ENCODE data around the gene RAMP2. TPM values are rescaled to one million over a fixed set of nuclear protein-coding genes. Genes with fewer than 3 reads are reported as not detected.
"Not testable (repeated sequence)": the region's sequence is repeated elsewhere in the genome, so short reads cannot be mapped to it uniquely, and the experiment has no call there.

RAMP2 gene, protein sequence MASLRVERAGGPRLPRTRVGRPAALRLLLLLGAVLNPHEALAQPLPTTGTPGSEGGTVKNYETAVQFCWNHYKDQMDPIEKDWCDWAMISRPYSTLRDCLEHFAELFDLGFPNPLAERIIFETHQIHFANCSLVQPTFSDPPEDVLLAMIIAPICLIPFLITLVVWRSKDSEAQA
- 100 to 1,000 TPM in 1 of 3 donors, 10 to 100 TPM in 2; 80.9 to 101 (median 84.6) TPM for polyA plus RNA-seq (ENCODE audit: insufficient read length in 3 of 3)
- long read RNA-seq, donor 1, transcript RAMP2-201 (4 exons, 780 nt): major isoform, 60 of 79 reads
- long read RNA-seq, donor 1, transcript RAMP2-203 (3 exons, 573 nt): minor isoform, 9 of 79 reads
- long read RNA-seq, donor 1, partial matches to known transcripts: 6 of 79 reads
- long read RNA-seq, donor 1, other reads (novel, unspliced or antisense): 0 of 79 reads
- long read RNA-seq, donor 2, transcript RAMP2-201 (4 exons, 780 nt): major isoform, 50 of 62 reads
- long read RNA-seq, donor 2, partial matches to known transcripts: 7 of 62 reads
- long read RNA-seq, donor 2, other reads (novel, unspliced or antisense): 0 of 62 reads
- long read RNA-seq, donor 3, transcript RAMP2-205 (4 exons, 858 nt): minor isoform, 5 of 106 reads
- long read RNA-seq, donor 3, transcript RAMP2-203 (3 exons, 573 nt): minor isoform, 8 of 106 reads
- long read RNA-seq, donor 3, transcript RAMP2-201 (4 exons, 780 nt): major isoform, 83 of 106 reads
- long read RNA-seq, donor 3, partial matches to known transcripts: 7 of 106 reads
- long read RNA-seq, donor 3, other reads (novel, unspliced or antisense): 0 of 106 reads
- long read RNA-seq, donor 4, transcript RAMP2-201 (4 exons, 780 nt): major isoform, 35 of 40 reads
- long read RNA-seq, donor 4, partial matches to known transcripts: 0 of 40 reads
- long read RNA-seq, donor 4, other reads (novel, unspliced or antisense): 0 of 40 reads
- long read RNA-seq, donor 5: 0 reads
- long read RNA-seq, donor 6, transcript RAMP2-203 (3 exons, 573 nt): minor isoform, 5 of 49 reads
- long read RNA-seq, donor 6, transcript RAMP2-201 (4 exons, 780 nt): major isoform, 42 of 49 reads
- long read RNA-seq, donor 6, partial matches to known transcripts: 0 of 49 reads
- long read RNA-seq, donor 6, other reads (novel, unspliced or antisense): 0 of 49 reads
- long read RNA-seq, donor 7, transcript RAMP2-201 (4 exons, 780 nt): major isoform, 47 of 71 reads
- long read RNA-seq, donor 7, partial matches to known transcripts: 14 of 71 reads
- long read RNA-seq, donor 7, other reads (novel, unspliced or antisense): 0 of 71 reads
- long read RNA-seq, donor 8: 0 reads
- long read RNA-seq, donor 9, transcript RAMP2-201 (4 exons, 780 nt): major isoform, 46 of 68 reads
- long read RNA-seq, donor 9, partial matches to known transcripts: 12 of 68 reads
- long read RNA-seq, donor 9, other reads (novel, unspliced or antisense): 0 of 68 reads
- long read RNA-seq, donor 10, transcript RAMP2-201 (4 exons, 780 nt): major isoform, 52 of 84 reads
- long read RNA-seq, donor 10, partial matches to known transcripts: 26 of 84 reads
- long read RNA-seq, donor 10, other reads (novel, unspliced or antisense): 0 of 84 reads
- long read RNA-seq, donor 11, transcript RAMP2-201 (4 exons, 780 nt): major isoform, 30 of 34 reads
- long read RNA-seq, donor 11, partial matches to known transcripts: 0 of 34 reads
- long read RNA-seq, donor 11, other reads (novel, unspliced or antisense): 0 of 34 reads
- long read RNA-seq, donor 12, transcript RAMP2-201 (4 exons, 780 nt): major isoform, 32 of 53 reads
- long read RNA-seq, donor 12, partial matches to known transcripts: 14 of 53 reads
- long read RNA-seq, donor 12, other reads (novel, unspliced or antisense): 0 of 53 reads
- long read RNA-seq, donor 13: 0 reads
- long read RNA-seq, donor 14, transcript RAMP2-201 (4 exons, 780 nt): major isoform, 59 of 66 reads
- long read RNA-seq, donor 14, partial matches to known transcripts: 0 of 66 reads
- long read RNA-seq, donor 14, other reads (novel, unspliced or antisense): 0 of 66 reads
- long read RNA-seq, donor 15, transcript RAMP2-201 (4 exons, 780 nt): major isoform, 24 of 27 reads
- long read RNA-seq, donor 15, partial matches to known transcripts: 0 of 27 reads
- long read RNA-seq, donor 15, other reads (novel, unspliced or antisense): 0 of 27 reads
- long read RNA-seq, donor 16, transcript RAMP2-203 (3 exons, 573 nt): minor isoform, 10 of 125 reads
- long read RNA-seq, donor 16, transcript RAMP2-205 (4 exons, 858 nt): minor isoform, 6 of 125 reads
- long read RNA-seq, donor 16, transcript RAMP2-201 (4 exons, 780 nt): major isoform, 103 of 125 reads
- long read RNA-seq, donor 16, partial matches to known transcripts: 0 of 125 reads
- long read RNA-seq, donor 16, other reads (novel, unspliced or antisense): 0 of 125 reads

DNA sequence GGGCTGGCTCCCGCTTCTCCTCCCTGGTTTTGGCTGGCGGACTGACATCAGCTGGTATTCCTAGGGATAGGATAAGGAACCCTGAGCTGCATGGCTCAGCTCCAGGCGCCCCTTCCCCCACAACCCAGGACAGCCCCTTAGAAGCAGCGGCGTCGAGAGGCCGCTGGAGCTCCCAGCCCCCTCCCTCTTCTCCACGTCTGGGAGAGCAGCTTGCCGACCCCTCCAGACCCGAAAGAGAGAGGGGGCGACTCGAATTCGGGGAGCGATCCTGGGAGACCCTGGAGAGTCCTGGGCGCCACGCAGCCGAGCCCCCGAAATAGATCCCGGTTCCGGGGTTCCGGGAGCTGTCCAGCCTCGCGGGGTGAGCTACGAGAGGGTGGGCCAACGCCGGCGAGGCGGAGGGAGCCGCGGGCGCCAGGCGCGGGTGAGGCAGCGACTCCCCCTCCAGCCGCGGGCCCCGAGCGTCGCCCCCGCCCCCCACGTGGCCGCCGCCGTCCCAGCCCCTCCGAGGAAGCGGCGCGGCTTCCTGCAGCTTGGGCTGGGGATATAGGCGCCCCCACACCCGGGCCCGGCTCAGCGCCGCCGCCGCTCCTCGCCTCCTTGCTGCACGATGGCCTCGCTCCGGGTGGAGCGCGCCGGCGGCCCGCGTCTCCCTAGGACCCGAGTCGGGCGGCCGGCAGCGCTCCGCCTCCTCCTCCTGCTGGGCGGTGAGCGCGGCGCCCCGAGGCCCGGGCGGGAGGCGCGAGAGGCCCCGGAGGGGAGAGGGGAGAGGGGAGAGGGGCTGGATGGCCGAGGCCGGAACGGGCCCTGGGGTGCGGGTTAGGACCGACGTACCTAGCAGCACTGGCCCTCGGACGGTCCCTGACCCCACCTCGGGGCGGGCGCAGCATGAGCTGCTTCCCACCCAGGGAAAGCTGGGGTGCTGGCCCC is at the start of gene RAMP2:
Gene RAMP2 (plus strand): TSS at position 576 of the 930 bp plus-strand sequence. CDS start 35 bp downstream, at position 611.
- DNase-seq (ENCODE audit: extremely low read depth in 1 of 11, low read depth in 9 of 11, low spot score in 4 of 11): no peak

- peak in 9 of 11 donors; percentile 49 to 78 (median 64) for DNase-seq (ENCODE audit: extremely low read depth in 1 of 11, low read depth in 9 of 11, low spot score in 4 of 11)
These were observed 39.9 kb upstream of the RAMP2 start for GRCh38 chr17:42720996-42721583.

GRCh38 chr17:42723636-42724035 is 37.4 kb upstream of the RAMP2 start:
- no peak for DNase-seq (ENCODE audit: extremely low read depth in 1 of 11, low read depth in 9 of 11, low spot score in 4 of 11)

DNA sequence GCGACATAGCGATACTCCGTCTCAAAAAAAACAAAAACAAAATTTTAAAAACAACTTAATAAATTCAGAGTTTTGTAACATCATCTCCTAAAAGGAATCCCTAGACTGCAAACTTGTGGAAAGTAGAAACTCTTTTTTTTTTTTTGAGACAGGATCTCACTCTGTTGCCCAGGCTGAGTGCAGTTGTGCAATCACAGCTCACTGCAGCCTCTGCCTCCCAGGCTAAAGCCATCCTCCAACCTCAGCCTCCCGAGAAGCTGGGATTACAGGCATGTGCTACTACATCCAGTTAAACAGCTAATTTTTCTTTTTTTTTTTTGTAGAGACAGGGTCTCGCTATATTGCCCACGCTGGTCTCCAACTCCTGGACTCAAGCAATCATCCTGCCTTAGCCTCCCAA is 35.9 kb upstream of the RAMP2 start:
- DNase-seq (ENCODE audit: extremely low read depth in 1 of 11, low read depth in 9 of 11, low spot score in 4 of 11): no peak

- no peak for DNase-seq (ENCODE audit: extremely low read depth in 1 of 11, low read depth in 9 of 11, low spot score in 4 of 11)
These were observed 20.3 kb upstream of the RAMP2 start for GRCh38 chr17:42740699-42741098.

- not testable (repeated sequence) for DNase-seq (ENCODE audit: extremely low read depth in 1 of 11, low read depth in 9 of 11, low spot score in 4 of 11)
These were observed 18.1 kb upstream of the RAMP2 start for GRCh38 chr17:42742916-42743315.

GRCh38 chr17:42743595-42744282 is 17.3 kb upstream of the RAMP2 start:
- peak in 1 of 11 donors; percentile 31 for DNase-seq (ENCODE audit: extremely low read depth in 1 of 11, low read depth in 9 of 11, low spot score in 4 of 11)

DNA sequence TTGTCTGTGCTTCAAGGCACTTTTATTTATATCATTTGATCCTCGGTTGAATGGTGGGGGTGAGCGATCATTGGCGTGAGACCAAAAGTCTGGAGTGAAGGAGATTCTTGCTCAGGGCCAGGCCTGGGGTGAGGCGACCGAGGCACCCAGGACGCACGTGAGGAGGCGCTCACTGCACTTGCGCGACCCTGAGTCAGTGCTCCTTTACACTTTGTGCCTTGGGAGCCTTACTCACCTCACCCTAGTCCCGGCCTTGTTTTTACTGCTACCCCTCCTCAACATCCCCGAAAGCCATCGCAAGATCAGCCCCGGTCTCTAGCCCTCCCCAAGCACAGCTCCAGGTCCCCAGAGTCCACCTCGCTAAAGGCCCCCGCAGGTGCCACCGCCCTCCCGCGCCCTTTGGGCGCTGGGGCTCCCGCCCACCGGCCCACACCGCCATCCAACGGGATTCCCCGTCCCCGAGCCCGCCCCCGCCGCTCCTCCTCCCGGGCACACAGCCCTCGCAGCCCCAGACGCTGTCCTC is 16.7 kb upstream of the RAMP2 start:
- peak in 4 of 11 donors; percentile 26 to 46 (median 32) for DNase-seq (ENCODE audit: extremely low read depth in 1 of 11, low read depth in 9 of 11, low spot score in 4 of 11)

- DNase-seq (ENCODE audit: extremely low read depth in 1 of 11, low read depth in 9 of 11, low spot score in 4 of 11): peak; percentile 77 to 91 (median 87)
These were observed 16.0 kb upstream of the RAMP2 start, which contains the start of gene EZH1 for GRCh38 chr17:42744806-42745617. TSS of gene EZH1 (minus strand) at chr17:42745040. CDS start at chr17:42728941, 16,099 bp downstream.

DNA sequence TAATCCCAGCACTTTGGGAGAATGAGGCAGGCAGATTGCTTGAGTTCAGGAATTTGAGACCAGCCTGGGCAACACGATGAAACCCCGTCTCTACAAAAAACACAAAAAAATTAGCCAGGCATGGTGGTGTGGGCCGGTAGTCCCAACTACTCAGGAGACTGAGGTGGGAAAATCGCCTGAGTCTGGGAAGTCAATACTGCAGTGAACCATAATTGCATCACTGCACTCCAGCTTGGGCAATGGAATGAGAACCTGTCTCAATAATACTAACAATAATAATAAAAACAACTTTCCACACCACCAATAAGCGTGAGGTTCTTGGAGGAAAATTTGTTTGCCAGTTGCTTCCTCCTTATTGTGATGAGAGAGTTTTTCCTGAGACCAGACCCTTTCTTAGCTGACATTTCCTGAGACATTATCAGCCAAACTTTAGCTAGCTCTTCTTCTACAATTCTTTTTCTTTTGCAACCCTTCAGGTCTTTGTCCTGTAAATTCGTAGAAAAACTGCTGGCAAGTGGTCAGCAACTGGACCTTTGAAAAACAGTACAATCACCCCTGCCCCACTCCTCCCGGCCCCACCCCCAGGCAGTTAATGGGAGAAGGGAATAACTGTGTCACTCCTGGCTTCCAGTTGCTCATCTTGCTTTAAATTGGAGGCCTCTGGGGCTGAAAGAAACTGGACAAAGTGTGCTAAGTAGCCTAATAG is 12.7 kb upstream of the RAMP2 start:
- no peak for DNase-seq (ENCODE audit: extremely low read depth in 1 of 11, low read depth in 9 of 11, low spot score in 4 of 11)

- no peak for DNase-seq (ENCODE audit: extremely low read depth in 1 of 11, low read depth in 9 of 11, low spot score in 4 of 11)
These were observed 11.9 kb upstream of the RAMP2 start for GRCh38 chr17:42748908-42749798.

DNA sequence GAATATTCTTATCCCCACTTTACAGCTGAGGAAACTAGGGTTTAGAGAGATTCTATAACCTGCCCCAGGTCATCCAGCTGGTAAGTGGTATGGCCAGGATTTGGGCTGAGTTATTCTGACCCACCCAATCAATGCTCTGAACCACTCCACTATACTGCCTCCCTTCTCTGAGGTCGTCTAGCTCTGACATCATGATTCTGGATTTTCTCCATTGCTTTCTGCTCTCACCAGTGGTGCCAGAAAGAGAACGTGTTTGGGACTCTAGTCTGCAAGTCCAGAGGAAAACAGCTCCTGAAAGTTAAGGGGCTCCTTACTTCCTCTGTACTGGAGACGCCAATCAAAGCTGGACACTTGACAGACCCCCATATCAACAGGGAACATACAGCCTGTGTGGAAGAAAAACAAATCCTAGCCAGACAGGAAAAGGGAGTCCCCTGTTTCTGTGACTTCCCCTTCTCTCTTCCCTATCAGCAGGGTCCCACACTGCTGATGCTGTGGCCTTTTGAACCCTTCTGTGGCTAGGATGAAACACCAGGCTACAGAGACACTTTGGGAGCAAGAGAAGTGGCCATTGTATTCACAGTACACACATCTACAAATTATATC is 10.2 kb upstream of the RAMP2 start:
- no peak for DNase-seq (ENCODE audit: extremely low read depth in 1 of 11, low read depth in 9 of 11, low spot score in 4 of 11)
